Muscle layer of duodenum (tissue), 2 donors: Measurements from ENCODE around the gene F8A1.
"Not testable (repeated sequence)": the region's sequence is repeated elsewhere in the genome, so short reads cannot be mapped to it uniquely, and the experiment has no call there.

ENCODE experiments used
- H3K27ac ChIP-seq: one replicate; pipeline ENCODE4 v1.7.0; 2013; ENCODE audit warnings: mild to moderate bottlenecking, low read length
- H3K27me3 ChIP-seq: one replicate; pipeline ENCODE4 v1.7.0; 2013; ENCODE audit warnings: low read depth, mild to moderate bottlenecking, control low read depth, low read length
- H3K36me3 ChIP-seq, 2 donors: one replicate each; pipeline ENCODE4 v1.7.0; 2013; ENCODE audit warnings: low read length in 2 of 2, control low read depth in 1 of 2, mild to moderate bottlenecking in 1 of 2; ENCODE audit not compliant: insufficient read depth in 2 of 2, control insufficient read depth in 1 of 2
- H3K4me1 ChIP-seq, 2 donors: one replicate each; pipeline ENCODE4 v1.7.0; 2013; ENCODE audit warnings: low read length in 2 of 2, mild to moderate bottlenecking in 2 of 2, control low read depth in 1 of 2, moderate library complexity in 1 of 2; ENCODE audit not compliant: insufficient read depth in 2 of 2, control insufficient read depth in 1 of 2
- H3K4me3 ChIP-seq, 2 donors: one replicate each; pipeline ENCODE4 v1.7.0; 2013; ENCODE audit warnings: low read length in 2 of 2, low read depth in 1 of 2, mild to moderate bottlenecking in 1 of 2
- H3K9me3 ChIP-seq, 2 donors: one replicate each; pipeline ENCODE4 v1.7.0; 2013; ENCODE audit warnings: low read length in 2 of 2, control low read depth in 1 of 2, mild to moderate bottlenecking in 1 of 2; ENCODE audit not compliant: control insufficient read depth in 1 of 2
- donor health status: healthy.

The F8A1 gene

GRCh38 chrX:154892296-154892695, 6.1 kb downstream of the F8A1 start:
- H3K4me3 ChIP-seq, result no peak overlapping the region
- no peaks in the 10 kb centered on the region for H3K9me3 ChIP-seq
- H3K27ac ChIP-seq, result no peak overlapping the region
- no peaks in the 10 kb centered on the region for H3K36me3 ChIP-seq
- peaks cover 0 to 5% of the 10 kb centered on the region in 2 donors for H3K4me1 ChIP-seq
- H3K27me3 ChIP-seq, result no peaks in the 10 kb centered on the region

GRCh38 chrX:154900323-154900722, 14.2 kb downstream of the F8A1 start:
- Histone ChIP-seq H3K27me3 (no peaks in the 10 kb centered on the region), H3K4me1 (no peaks in the 10 kb centered on the region), H3K27ac (no peak overlapping the region), H3K36me3 (no peaks in the 10 kb centered on the region), H3K4me3 (no peak overlapping the region), H3K9me3 (no peaks in the 10 kb centered on the region)

GRCh38 chrX:154902408-154902807, 16.3 kb downstream of the F8A1 start:
- Histone ChIP-seq H3K4me3 (no peak overlapping the region), H3K36me3 (no peaks in the 10 kb centered on the region), H3K9me3 (no peaks in the 10 kb centered on the region), H3K27ac (no peak overlapping the region), H3K4me1 (no peaks in the 10 kb centered on the region), H3K27me3 (no peaks in the 10 kb centered on the region)

GRCh38 chrX:154908821-154909220, 22.7 kb downstream of the F8A1 start:
- no peak overlapping the region for H3K27ac ChIP-seq
- no peak overlapping the region for H3K4me3 ChIP-seq
- no peaks in the 10 kb centered on the region for H3K4me1 ChIP-seq
- no peaks in the 10 kb centered on the region for H3K9me3 ChIP-seq
- no peaks in the 10 kb centered on the region for H3K27me3 ChIP-seq
- no peaks in the 10 kb centered on the region for H3K36me3 ChIP-seq

GRCh38 chrX:154910048-154910447, 23.9 kb downstream of the F8A1 start:
- H3K27ac ChIP-seq, H3K4me1 ChIP-seq, H3K9me3 ChIP-seq, H3K4me3 ChIP-seq, H3K27me3 ChIP-seq, H3K36me3 ChIP-seq: not testable (repeated sequence)

- not testable (repeated sequence) for H3K27ac ChIP-seq, H3K4me3 ChIP-seq, H3K9me3 ChIP-seq, H3K27me3 ChIP-seq, H3K4me1 ChIP-seq, H3K36me3 ChIP-seq
Measured at GRCh38 chrX:154910528-154910927, 24.4 kb downstream of the F8A1 start.

- Histone ChIP-seq H3K4me3 (no peak overlapping the region), H3K9me3 (no peaks in the 10 kb centered on the region), H3K4me1 (peaks cover 0 to 5% of the 10 kb centered on the region in 2 donors), H3K36me3 (no peaks in the 10 kb centered on the region), H3K27ac (no peak overlapping the region), H3K27me3 (no peaks in the 10 kb centered on the region)
Measured at GRCh38 chrX:154914052-154914451, 27.9 kb downstream of the F8A1 start.

GRCh38 chrX:154918060-154918483, 31.9 kb downstream of the F8A1 start:
- no peaks in the 10 kb centered on the region for H3K9me3 ChIP-seq
- no peaks in the 10 kb centered on the region for H3K36me3 ChIP-seq
- peak overlapping the region; percentile 37 to 47 for H3K4me3 ChIP-seq
- no peak overlapping the region for H3K27ac ChIP-seq
- no peaks in the 10 kb centered on the region for H3K27me3 ChIP-seq
- peaks cover 0 to 5% of the 10 kb centered on the region in 2 donors for H3K4me1 ChIP-seq

GRCh38 chrX:154924771-154925170, 38.6 kb downstream of the F8A1 start:
- H3K27ac ChIP-seq, H3K4me1 ChIP-seq, H3K27me3 ChIP-seq, H3K4me3 ChIP-seq, H3K36me3 ChIP-seq, H3K9me3 ChIP-seq: not testable (repeated sequence)
